Hematopoietic multipotent progenitor cell treated with erythropoietin and hydrocortisone succinate and interleukin-3 and kit ligand, for 4 days (in vitro differentiated cells): Measurements from ENCODE around the gene CDC25C.
A peak's percentile ranks its signal among the peaks of the same experiment; 100 is the strongest.
"Not testable (repeated sequence)": the region's sequence is repeated elsewhere in the genome, so short reads cannot be mapped to it uniquely, and the experiment has no call there.

Experiments
- DNase-seq: peaks from one replicate; pipeline ENCODE4 v3.0.0-alpha.2; 2015

The CDC25C gene

GRCh38 chr5:138344887-138345622 is 13.5 kb upstream of the CDC25C start:
- no peak for DNase-seq

GRCh38 chr5:138340008-138340407 is 8.4 kb upstream of the CDC25C start:
- no peak for DNase-seq

- peak; percentile 54 for DNase-seq
Observed at GRCh38 chr5:138339464-138339863, 7.9 kb upstream of the CDC25C start.

- DNase-seq, result peak; percentile 34
Observed at GRCh38 chr5:138339091-138339456, 7.5 kb upstream of the CDC25C start.

GRCh38 chr5:138338411-138339090 is 6.9 kb upstream of the CDC25C start:
- DNase-seq, result no peak

GRCh38 chr5:138337685-138338410 is 6.2 kb upstream of the CDC25C start, which contains the start of gene FAM53C:
Gene FAM53C (plus strand): TSS chr5:138338266. CDS start chr5:138341336, 3,070 bp downstream.
- DNase-seq, result peak; percentile 96

- peak; percentile 90 for DNase-seq
Observed at GRCh38 chr5:138336952-138337684, 5.5 kb upstream of the CDC25C start.

- DNase-seq, result no peak
Observed at GRCh38 chr5:138334867-138335447, 3.4 kb upstream of the CDC25C start.

- DNase-seq, result no peak
Observed at GRCh38 chr5:138330813-138331448, 673 bp downstream of the CDC25C start.

GRCh38 chr5:138318211-138318610 is 13.4 kb downstream of the CDC25C start:
- DNase-seq, result not testable (repeated sequence)

GRCh38 chr5:138316355-138316754 is 15.2 kb downstream of the CDC25C start:
- no peak for DNase-seq

- no peak for DNase-seq
Observed at GRCh38 chr5:138315751-138316278, 15.8 kb downstream of the CDC25C start.

- DNase-seq, result peak; percentile 92
Observed at GRCh38 chr5:138305797-138306196, 25.8 kb downstream of the CDC25C start.

- no peak for DNase-seq
Observed at GRCh38 chr5:138303372-138303771, 28.2 kb downstream of the CDC25C start.

- DNase-seq, result no peak
Observed at GRCh38 chr5:138289296-138289695, 42.3 kb downstream of the CDC25C start.

- no peak for DNase-seq
Observed at GRCh38 chr5:138287246-138287645, 44.4 kb downstream of the CDC25C start.

- peak; percentile 84 for DNase-seq
Observed at GRCh38 chr5:138282920-138283742, 48.5 kb downstream of the CDC25C start.

GRCh38 chr5:138280915-138281314 is 50.7 kb downstream of the CDC25C start:
- no peak for DNase-seq

- peak; percentile 47 for DNase-seq
Observed at GRCh38 chr5:138276402-138277054, 55.1 kb downstream of the CDC25C start.

- DNase-seq, result no peak
Observed at GRCh38 chr5:138275895-138276294, 55.7 kb downstream of the CDC25C start.
